ENCODE measurements around the gene DMKN.
"Not testable (repeated sequence)": the region's sequence is repeated elsewhere in the genome, so short reads cannot be mapped to it uniquely, and the experiment has no call there.

Gene DMKN

DNA sequence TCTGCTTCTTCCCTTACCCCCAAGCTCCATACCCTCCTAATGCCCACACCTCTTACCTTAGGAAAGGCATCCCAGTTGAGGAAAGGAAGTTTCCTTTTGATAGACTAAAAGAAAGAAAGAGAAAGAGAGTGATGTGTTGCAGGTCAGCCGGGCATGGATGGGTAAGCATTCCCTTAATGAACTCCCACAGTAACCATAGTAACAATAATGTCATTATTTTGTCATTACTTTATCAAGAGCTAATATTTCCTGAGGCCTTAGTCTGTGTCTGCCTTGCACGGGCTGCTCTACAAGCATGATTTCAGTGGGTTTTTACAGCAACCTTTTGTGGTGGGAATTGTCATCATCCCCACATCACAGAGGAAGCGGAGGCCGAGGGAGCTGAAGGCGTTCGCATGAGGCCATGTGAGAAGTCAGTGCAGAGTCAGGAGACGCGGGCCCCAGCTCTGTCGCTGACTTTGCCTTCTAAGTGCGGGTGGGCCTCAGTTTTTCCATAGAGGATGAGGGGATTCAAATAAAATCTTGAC is 25.7 kb downstream of the DMKN start:
- DNase-seq (ENCODE audit: low read depth): no peak
- no peak overlapping the region for H3K4me3 ChIP-seq (ENCODE audit: low read depth, low read length)
- TF ChIP-seq, protein P1, sequence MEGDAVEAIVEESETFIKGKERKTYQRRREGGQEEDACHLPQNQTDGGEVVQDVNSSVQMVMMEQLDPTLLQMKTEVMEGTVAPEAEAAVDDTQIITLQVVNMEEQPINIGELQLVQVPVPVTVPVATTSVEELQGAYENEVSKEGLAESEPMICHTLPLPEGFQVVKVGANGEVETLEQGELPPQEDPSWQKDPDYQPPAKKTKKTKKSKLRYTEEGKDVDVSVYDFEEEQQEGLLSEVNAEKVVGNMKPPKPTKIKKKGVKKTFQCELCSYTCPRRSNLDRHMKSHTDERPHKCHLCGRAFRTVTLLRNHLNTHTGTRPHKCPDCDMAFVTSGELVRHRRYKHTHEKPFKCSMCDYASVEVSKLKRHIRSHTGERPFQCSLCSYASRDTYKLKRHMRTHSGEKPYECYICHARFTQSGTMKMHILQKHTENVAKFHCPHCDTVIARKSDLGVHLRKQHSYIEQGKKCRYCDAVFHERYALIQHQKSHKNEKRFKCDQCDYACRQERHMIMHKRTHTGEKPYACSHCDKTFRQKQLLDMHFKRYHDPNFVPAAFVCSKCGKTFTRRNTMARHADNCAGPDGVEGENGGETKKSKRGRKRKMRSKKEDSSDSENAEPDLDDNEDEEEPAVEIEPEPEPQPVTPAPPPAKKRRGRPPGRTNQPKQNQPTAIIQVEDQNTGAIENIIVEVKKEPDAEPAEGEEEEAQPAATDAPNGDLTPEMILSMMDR (conservative IDR thresholded peaks at IDR 0.05; ENCODE audit: low read depth, low read length): no peak

DNA sequence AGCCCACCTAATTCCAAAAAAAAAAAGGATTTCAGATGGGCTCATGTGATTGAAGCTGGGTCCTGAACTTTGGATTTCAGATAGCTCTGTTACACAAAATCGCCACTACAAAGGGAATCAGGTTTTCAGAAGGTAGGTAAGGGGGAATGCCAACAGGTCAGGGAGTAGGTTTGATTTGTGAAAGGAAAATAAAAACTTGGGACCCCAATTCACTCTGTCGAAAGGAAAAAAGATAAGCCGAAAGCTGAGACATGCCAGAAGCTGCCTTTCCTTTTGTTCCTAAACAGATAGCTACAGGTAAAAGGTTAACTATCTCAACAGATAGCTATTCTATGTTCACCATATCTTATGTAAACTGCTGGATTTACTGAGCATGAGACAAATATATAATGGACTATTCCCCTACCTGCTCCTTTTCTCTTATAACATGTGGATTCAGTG is 27.2 kb downstream of the DMKN start:
- TF ChIP-seq, protein P1 (conservative IDR thresholded peaks at IDR 0.05; ENCODE audit: low read depth, low read length): no peak
- DNase-seq (ENCODE audit: low read depth): no peak
- no peak overlapping the region for H3K4me3 ChIP-seq (ENCODE audit: low read depth, low read length)

DNA sequence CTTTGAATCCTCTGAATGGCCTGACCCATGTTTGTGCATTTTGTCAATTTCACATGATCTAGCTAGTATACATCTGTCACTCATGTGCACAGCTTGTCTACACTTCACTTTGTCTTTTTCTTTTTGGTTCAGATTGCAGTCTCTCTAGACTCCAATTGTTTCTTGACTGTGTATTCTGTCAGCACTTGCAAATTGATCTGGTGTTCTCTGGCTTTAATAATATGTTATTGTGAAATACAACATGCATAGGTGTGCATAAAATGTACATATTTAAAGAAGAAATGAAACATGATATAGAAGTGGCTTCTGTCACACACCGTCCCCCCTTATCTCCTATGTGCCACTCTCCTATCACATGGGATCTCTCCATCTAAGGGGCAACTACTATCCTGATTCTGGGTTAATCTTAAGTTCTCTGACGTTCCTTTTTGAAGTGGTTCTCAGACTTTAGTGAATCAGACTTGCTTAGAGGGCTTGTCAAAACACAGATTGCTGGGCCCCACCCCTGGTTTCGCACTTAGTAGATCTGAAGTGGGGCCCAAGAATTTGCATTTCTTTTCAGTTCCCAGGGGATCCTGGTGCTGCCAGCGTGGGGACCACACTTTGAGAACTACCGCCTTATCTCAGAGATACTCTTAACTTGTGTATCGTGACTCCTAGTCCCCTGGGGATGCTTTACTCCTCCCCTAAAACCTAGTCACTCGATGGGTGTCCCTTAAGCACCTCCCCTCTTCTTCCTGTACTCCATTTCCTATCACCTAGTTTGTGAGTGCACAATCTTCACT is 29.0 kb downstream of the DMKN start:
- DNase-seq (ENCODE audit: low read depth): no peak
- H3K4me3 ChIP-seq (ENCODE audit: low read depth, low read length): no peak overlapping the region

DNA sequence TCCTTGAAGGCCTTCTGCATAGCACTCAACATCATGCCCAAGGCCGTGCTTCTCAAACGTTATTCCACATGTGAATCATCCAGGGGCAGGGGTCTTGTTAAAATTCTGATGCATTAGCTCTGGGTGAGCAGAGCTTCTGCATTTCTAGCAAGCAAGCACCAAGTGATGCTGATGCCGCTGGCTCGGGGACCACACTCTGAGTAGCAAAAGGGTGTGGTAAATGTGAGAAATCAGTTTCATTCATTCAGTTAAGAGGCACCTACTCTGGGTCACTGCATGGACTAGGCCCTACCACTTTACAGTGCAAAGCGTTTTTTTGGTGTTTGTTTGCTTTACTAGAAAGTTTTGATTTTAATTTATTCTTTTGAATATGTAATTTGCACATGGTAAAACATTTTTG is 30.4 kb downstream of the DMKN start:
- DNase-seq (ENCODE audit: low read depth): no peak
- no peak overlapping the region for H3K4me3 ChIP-seq (ENCODE audit: low read depth, low read length)
- TF ChIP-seq, protein P1 (conservative IDR thresholded peaks at IDR 0.05; ENCODE audit: low read depth, low read length): no peak

More for the DNA sequence above, 29.0 kb downstream of the DMKN start:
- TF ChIP-seq, protein P1 (conservative IDR thresholded peaks at IDR 0.05; ENCODE audit: low read depth, low read length): no peak

DNA sequence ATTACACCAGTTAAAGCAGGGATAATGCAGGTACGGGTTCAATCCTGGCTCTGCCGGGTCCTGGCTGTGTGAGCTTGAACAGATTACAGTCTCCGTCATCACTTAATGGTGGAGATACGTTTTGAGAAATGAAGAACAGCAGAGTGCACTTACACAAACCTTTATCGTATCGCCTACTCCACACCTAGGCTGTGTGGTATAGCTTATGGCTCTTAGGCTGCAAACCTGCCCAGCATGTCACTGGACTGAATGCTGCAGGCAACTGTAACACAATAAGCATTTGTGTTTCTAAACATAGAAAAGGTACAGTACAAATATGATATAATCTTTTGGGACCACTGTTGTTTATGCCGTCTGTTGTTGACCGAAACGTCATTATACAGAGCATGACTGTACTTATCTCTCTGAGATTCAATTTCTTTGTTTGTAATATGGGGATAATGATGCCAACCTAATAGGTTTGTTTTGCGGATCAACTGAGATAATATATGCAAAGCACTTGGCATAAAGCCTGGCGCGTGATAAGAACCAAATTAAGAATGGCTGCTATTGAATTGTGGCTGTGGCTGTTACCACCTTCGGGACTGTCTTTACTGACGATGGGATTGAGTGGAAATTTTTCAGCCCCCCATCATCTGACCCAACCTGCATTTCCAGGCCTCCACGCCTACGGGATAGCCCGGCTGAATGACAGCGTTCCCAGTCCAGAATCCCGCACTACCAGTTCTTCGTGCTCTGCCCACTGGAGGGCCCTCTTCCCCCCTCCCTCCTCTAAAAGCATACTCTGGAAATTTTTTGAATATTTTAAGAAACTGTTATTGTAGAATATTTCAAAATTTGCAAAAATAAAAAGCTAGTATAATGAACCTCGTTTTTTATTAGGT is 34.4 kb downstream of the DMKN start:
- TF ChIP-seq, protein P1 (conservative IDR thresholded peaks at IDR 0.05; ENCODE audit: low read depth, low read length): no peak
- no peak overlapping the region for H3K4me3 ChIP-seq (ENCODE audit: low read depth, low read length)
- DNase-seq (ENCODE audit: low read depth): no peak

DNA sequence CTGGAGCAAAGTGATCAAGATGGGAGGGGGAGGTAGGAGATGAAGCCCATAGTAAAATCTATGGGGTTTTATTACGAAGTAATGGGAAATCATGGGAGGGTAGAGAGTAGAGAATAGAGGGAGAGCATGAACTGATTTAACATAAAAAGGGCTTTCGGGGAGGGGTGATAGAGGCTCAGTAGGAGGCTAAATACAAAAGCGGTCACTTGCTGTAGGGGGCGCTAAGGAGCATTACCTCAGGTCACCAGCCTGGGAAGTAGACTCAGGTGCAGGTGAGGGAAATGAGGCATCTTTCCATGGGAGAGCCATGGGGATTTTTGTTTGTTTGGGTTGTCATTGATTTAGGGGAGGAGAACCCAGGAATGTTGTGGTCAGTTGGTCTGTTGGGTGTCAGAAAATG is 37.3 kb downstream of the DMKN start:
- no peak overlapping the region for H3K4me3 ChIP-seq (ENCODE audit: low read depth, low read length)
- no peak for DNase-seq (ENCODE audit: low read depth)
- TF ChIP-seq, protein P1 (conservative IDR thresholded peaks at IDR 0.05; ENCODE audit: low read depth, low read length): peak; percentile 7

DNA sequence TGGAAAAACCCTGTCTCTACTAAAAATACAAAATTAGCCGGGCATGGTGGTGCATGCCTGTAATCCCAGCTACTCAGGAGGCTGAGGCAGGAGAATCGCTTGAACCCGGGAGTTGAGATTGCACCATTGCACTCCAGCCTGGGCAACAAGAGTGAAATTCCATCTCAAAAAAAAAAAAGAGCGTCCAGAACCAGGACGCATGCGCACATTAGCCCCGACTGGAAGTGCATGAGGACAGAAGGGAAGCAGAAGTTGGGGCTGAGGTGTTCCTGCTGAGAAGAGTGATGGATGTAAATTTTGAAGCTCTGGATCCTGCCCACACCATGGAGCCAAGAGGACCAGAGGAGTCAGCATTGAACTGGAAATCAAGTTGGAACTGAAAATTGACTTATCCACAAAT is 38.9 kb downstream of the DMKN start:
- not testable (repeated sequence) for DNase-seq (ENCODE audit: low read depth); H3K4me3 ChIP-seq (ENCODE audit: low read depth, low read length)

Data from choroid plexus epithelial cell (primary cell).